ENCODE data around the gene MAP4K4.

MAP4K4 gene

GRCh38 chr2:101821059-101821805 lies 123.7 kb downstream of the MAP4K4 start:
- DNase-seq: no peak

- no peak for DNase-seq
These were observed 124.4 kb downstream of the MAP4K4 start for GRCh38 chr2:101821828-101822458.

- DNase-seq: peak; percentile 78
These were observed 125.9 kb downstream of the MAP4K4 start for GRCh38 chr2:101823347-101823791.

GRCh38 chr2:101823859-101824258 lies 126.4 kb downstream of the MAP4K4 start:
- no peak for DNase-seq

- DNase-seq: no peak
These were observed 129.2 kb downstream of the MAP4K4 start for GRCh38 chr2:101826716-101827115.

- DNase-seq: no peak
These were observed 129.7 kb downstream of the MAP4K4 start for GRCh38 chr2:101827246-101827645.

GRCh38 chr2:101828257-101828656 lies 130.8 kb downstream of the MAP4K4 start:
- DNase-seq: peak; percentile 44

GRCh38 chr2:101828673-101829334 lies 131.3 kb downstream of the MAP4K4 start:
- no peak for DNase-seq

- no peak for DNase-seq
These were observed 131.9 kb downstream of the MAP4K4 start for GRCh38 chr2:101829429-101829828.

- no peak for DNase-seq
These were observed 132.6 kb downstream of the MAP4K4 start for GRCh38 chr2:101830146-101830545.

GRCh38 chr2:101830555-101830954 lies 133.0 kb downstream of the MAP4K4 start:
- no peak for DNase-seq

- DNase-seq: peak; percentile 70
These were observed 133.9 kb downstream of the MAP4K4 start for GRCh38 chr2:101831351-101831865.

GRCh38 chr2:101832114-101832513 lies 134.6 kb downstream of the MAP4K4 start:
- no peak for DNase-seq

GRCh38 chr2:101833890-101834523 lies 136.5 kb downstream of the MAP4K4 start:
- no peak for DNase-seq

- DNase-seq: no peak
These were observed 139.8 kb downstream of the MAP4K4 start for GRCh38 chr2:101837354-101837753.

- DNase-seq: no peak
These were observed 144.3 kb downstream of the MAP4K4 start for GRCh38 chr2:101841679-101842327.

- no peak for DNase-seq
These were observed 145.0 kb downstream of the MAP4K4 start for GRCh38 chr2:101842471-101842870.

GRCh38 chr2:101843048-101843447 lies 145.5 kb downstream of the MAP4K4 start:
- no peak for DNase-seq

- DNase-seq: no peak
These were observed 146.0 kb downstream of the MAP4K4 start for GRCh38 chr2:101843471-101843870.

GRCh38 chr2:101844055-101844635 lies 146.6 kb downstream of the MAP4K4 start:
- DNase-seq: no peak

GRCh38 chr2:101846973-101847372 lies 149.5 kb downstream of the MAP4K4 start:
- no peak for DNase-seq

GRCh38 chr2:101847661-101848339 lies 150.3 kb downstream of the MAP4K4 start:
- DNase-seq: no peak

Measured in CD4-positive, alpha-beta T cell treated with Interleukin-10 for 1 hour (primary cell).